IMR-90 (cell line): ENCODE data around the gene CSKMT.

Source experiments
- MAZ ChIP-seq: IDR thresholded peaks from 2 replicates; pipeline ENCODE4 v1.6.1; 2012; ENCODE audit warnings: low read depth, mild to moderate bottlenecking, low read length, improper control_type of control experiment, moderate library complexity, borderline replicate concordance
- TF ChIP-seq, protein P1 (sequence below): conservative IDR thresholded peaks from 2 replicates; pipeline ENCODE4 v1.5.1; 2012; ENCODE audit warnings: mild to moderate bottlenecking, low read depth, low read length, improper control_type of control experiment

DNA sequence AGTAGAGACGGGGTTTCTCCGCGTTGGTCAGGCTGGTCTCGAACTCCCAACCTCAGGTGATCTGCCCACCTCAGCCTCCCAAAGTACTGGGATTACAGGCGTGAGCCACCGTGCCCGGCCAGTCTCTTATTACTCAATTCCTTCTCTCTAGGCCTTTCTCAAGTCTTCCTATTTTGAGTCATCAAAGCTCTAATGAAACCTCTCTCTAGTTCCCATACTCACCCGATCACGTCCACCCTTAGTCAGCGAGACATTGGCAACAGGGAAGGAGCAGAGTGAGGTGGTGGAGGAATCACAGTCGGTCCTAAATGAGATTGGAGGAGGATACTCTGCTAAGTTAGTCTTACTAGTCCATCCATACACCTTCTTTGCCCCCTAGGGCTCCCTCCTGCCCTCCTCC is 37.1 kb downstream of the CSKMT start:
- TF ChIP-seq, protein P1, sequence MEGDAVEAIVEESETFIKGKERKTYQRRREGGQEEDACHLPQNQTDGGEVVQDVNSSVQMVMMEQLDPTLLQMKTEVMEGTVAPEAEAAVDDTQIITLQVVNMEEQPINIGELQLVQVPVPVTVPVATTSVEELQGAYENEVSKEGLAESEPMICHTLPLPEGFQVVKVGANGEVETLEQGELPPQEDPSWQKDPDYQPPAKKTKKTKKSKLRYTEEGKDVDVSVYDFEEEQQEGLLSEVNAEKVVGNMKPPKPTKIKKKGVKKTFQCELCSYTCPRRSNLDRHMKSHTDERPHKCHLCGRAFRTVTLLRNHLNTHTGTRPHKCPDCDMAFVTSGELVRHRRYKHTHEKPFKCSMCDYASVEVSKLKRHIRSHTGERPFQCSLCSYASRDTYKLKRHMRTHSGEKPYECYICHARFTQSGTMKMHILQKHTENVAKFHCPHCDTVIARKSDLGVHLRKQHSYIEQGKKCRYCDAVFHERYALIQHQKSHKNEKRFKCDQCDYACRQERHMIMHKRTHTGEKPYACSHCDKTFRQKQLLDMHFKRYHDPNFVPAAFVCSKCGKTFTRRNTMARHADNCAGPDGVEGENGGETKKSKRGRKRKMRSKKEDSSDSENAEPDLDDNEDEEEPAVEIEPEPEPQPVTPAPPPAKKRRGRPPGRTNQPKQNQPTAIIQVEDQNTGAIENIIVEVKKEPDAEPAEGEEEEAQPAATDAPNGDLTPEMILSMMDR = no peak
- TF ChIP-seq MAZ = no peak
